ENCODE results near the gene RTRAF. TPM values are rescaled to one million over a fixed set of nuclear protein-coding genes. Genes with fewer than 3 reads are reported as not detected.

The RTRAF gene
- total RNA-seq, 1 experiment from 2014 or later = 300 TPM

DNA sequence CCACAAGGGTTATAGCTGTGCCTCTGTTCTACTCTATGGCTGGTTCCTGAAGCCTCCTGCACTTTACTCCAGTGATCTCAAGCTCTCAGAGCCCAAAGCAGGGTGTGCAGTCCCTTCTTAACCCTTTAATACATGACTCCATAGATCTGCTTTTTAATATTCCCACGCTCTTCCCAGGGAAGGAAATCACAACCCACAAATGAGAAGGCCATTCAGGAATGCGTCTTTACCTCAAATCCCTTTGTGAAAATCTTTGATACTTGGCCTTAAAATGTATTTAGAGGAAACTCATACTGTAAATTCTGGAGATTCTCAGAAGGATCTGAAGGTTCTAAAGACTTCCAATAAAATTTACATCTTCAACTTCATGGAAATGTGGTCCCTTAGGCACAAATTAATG lies 62.5 kb downstream of the RTRAF start:
- Histone ChIP-seq H3K79me2 (ENCODE audit: low read length) (no peaks in the 10 kb centered on the region), H3K36me3 (ENCODE audit: low read depth, low read length) (no peaks in the 10 kb centered on the region), H3K4me3 (ENCODE audit: low read length) (no peak overlapping the region), H3K27me3 (ENCODE audit: low read length) (no peaks in the 10 kb centered on the region), H3K9me2 (replicated peaks; ENCODE audit: low read length) (no peaks in the 10 kb centered on the region), H2AFZ (ENCODE audit: low read length) (no peak overlapping the region), H3K9me3 (ENCODE audit: low read length) (no peaks in the 10 kb centered on the region), H3K4me2 (ENCODE audit: low read length) (no peak overlapping the region), H4K20me1 (ENCODE audit: low read length) (no peaks in the 10 kb centered on the region), H3K4me1 (ENCODE audit: insufficient read depth, low read length) (peaks cover 18% of the 10 kb centered on the region), H3K9ac (ENCODE audit: low read length) (no peak overlapping the region), H3F3A (ENCODE audit: low read length, unreplicated experiment) (no peaks in the 10 kb centered on the region), H3K27ac (ENCODE audit: low read length) (no peak overlapping the region)
- POLR2A ChIA-PET (ENCODE audit: unreplicated experiment) = no interaction called here
- BruUV-seq (replicated peaks) = no TSS peak
- DNase-seq = no peak
- ATAC-seq = no peak
- intact Hi-C loops (cut with micrococcal nuclease) = no loop called here
- TF ChIP-seq, protein P1, sequence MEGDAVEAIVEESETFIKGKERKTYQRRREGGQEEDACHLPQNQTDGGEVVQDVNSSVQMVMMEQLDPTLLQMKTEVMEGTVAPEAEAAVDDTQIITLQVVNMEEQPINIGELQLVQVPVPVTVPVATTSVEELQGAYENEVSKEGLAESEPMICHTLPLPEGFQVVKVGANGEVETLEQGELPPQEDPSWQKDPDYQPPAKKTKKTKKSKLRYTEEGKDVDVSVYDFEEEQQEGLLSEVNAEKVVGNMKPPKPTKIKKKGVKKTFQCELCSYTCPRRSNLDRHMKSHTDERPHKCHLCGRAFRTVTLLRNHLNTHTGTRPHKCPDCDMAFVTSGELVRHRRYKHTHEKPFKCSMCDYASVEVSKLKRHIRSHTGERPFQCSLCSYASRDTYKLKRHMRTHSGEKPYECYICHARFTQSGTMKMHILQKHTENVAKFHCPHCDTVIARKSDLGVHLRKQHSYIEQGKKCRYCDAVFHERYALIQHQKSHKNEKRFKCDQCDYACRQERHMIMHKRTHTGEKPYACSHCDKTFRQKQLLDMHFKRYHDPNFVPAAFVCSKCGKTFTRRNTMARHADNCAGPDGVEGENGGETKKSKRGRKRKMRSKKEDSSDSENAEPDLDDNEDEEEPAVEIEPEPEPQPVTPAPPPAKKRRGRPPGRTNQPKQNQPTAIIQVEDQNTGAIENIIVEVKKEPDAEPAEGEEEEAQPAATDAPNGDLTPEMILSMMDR (conservative IDR thresholded peaks at IDR 0.05; ENCODE audit: low read depth, low read length) = no peak
- TF ChIP-seq EZH2phosphoT487 (IDR thresholded peaks at IDR 0.05; ENCODE audit: borderline replicate concordance, low read length) = no peak
- CTCF ChIA-PET = no interaction called here

DNA sequence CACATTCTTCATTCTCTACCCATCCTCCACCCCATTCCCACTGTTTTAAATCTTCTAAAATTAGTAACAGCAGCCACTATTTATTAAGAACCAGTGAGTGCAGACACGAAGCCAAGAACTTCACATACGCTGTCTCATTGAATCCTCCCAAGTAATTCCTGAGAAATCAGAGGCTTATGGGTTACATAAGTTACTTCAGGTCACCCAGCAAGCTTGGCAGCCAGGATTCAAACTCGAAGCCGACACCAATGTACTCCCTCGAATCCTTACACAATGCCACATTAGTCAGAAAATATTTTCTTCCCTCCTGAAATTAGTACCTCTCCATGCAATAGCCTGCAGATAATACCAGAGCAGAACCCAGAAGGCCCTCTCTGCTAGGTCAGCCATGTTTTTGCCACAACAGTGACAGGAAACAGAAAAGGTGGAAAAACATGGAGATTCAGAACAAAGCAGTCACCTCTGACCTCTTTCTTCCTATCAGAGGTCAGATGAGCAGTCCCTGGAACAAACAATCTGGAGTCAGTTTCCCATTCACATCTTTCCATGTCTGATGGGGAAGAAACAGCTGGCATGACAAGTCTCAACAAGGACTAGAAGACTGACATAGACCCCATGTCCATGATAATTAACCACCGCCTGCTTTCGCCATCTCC lies 63.1 kb downstream of the RTRAF start:
- Histone ChIP-seq H2AFZ (ENCODE audit: low read length) (no peak overlapping the region), H3K4me2 (ENCODE audit: low read length) (no peak overlapping the region), H3K9ac (ENCODE audit: low read length) (no peak overlapping the region), H3K9me3 (ENCODE audit: low read length) (no peaks in the 10 kb centered on the region), H3K4me3 (ENCODE audit: low read length) (no peak overlapping the region), H3K27ac (ENCODE audit: low read length) (no peak overlapping the region), H3K4me1 (ENCODE audit: insufficient read depth, low read length) (peaks cover 18% of the 10 kb centered on the region), H3K79me2 (ENCODE audit: low read length) (no peaks in the 10 kb centered on the region), H3K9me2 (replicated peaks; ENCODE audit: low read length) (no peaks in the 10 kb centered on the region), H3K36me3 (ENCODE audit: low read depth, low read length) (no peaks in the 10 kb centered on the region), H4K20me1 (ENCODE audit: low read length) (no peaks in the 10 kb centered on the region), H3F3A (ENCODE audit: low read length, unreplicated experiment) (no peaks in the 10 kb centered on the region), H3K27me3 (ENCODE audit: low read length) (no peaks in the 10 kb centered on the region)
- BruUV-seq (replicated peaks) = no TSS peak
- DNase-seq = no peak
- CTCF ChIA-PET = no interaction called here
- TF ChIP-seq EZH2phosphoT487 (IDR thresholded peaks at IDR 0.05; ENCODE audit: borderline replicate concordance, low read length) (no peak), EZH2 (IDR thresholded peaks at IDR 0.05; ENCODE audit: low read length, unreplicated experiment) (no peak)
- TF ChIP-seq, protein P1 (conservative IDR thresholded peaks at IDR 0.05; ENCODE audit: low read depth, low read length) = no peak
- intact Hi-C loops (cut with micrococcal nuclease) = no loop called here
- POLR2A ChIA-PET (ENCODE audit: unreplicated experiment) = no interaction called here
- ATAC-seq = no peak

DNA sequence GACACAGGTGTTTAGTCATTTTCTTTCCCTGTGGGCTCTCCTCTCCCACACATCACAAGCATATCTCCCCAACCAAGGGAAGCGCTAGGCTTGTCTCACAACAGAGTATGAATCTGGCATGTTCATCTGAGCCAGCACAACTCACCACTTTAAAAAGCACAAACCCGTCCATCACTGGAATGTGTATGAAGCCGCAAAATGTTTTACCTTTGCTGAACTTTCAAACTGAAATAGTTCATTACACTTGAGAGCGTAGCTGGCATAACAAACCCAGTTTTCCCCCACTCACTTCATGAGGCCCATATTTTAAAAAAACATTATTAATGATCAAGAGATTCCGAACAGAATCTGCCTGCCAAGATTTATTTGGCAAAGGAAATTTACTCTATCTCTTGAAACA lies 63.7 kb downstream of the RTRAF start:
- Histone ChIP-seq H4K20me1 (ENCODE audit: low read length) (no peaks in the 10 kb centered on the region), H3K36me3 (ENCODE audit: low read depth, low read length) (no peaks in the 10 kb centered on the region), H3K27ac (ENCODE audit: low read length) (no peak overlapping the region), H3K9me2 (replicated peaks; ENCODE audit: low read length) (no peaks in the 10 kb centered on the region), H2AFZ (ENCODE audit: low read length) (no peak overlapping the region), H3K4me2 (ENCODE audit: low read length) (no peak overlapping the region), H3K9ac (ENCODE audit: low read length) (no peak overlapping the region), H3K9me3 (ENCODE audit: low read length) (no peaks in the 10 kb centered on the region), H3F3A (ENCODE audit: low read length, unreplicated experiment) (no peaks in the 10 kb centered on the region), H3K4me1 (ENCODE audit: insufficient read depth, low read length) (peaks cover 18% of the 10 kb centered on the region), H3K4me3 (ENCODE audit: low read length) (no peak overlapping the region), H3K27me3 (ENCODE audit: low read length) (no peaks in the 10 kb centered on the region), H3K79me2 (ENCODE audit: low read length) (no peaks in the 10 kb centered on the region)
- intact Hi-C loops (cut with micrococcal nuclease) = no loop called here
- ATAC-seq = no peak
- BruUV-seq (replicated peaks) = no TSS peak
- POLR2A ChIA-PET (ENCODE audit: unreplicated experiment) = no interaction called here
- no peak for TF ChIP-seq EZH2phosphoT487 (IDR thresholded peaks at IDR 0.05; ENCODE audit: borderline replicate concordance, low read length)
- DNase-seq = no peak
- CTCF ChIA-PET = no interaction called here
